Effector memory CD8-positive, alpha-beta T cell (primary cell): ENCODE measurements around the gene SEMA6D.

Experiments
- ATAC-seq: fragments of 150-1000 bp; cut with Tn5 transposase; replicated peaks from 2 replicates; pipeline ENCODE4 v1.10.0; 2021; ENCODE audit warnings: mild to moderate bottlenecking, moderate library complexity
- DNase-seq, 3 experiments: peaks; one replicate each; pipeline ENCODE4 v3.0.0; 2021
- H3K27ac Mint-ChIP-seq, 2 donors: one replicate each; pipeline ENCODE4 v1.8.0; 2022; ENCODE audit warnings: mild to moderate bottlenecking in 2 of 2, mixed read lengths in 2 of 2, moderate library complexity in 2 of 2
- H3K27me3 Mint-ChIP-seq, 2 donors: one replicate each; pipeline ENCODE4 v1.8.0; 2022; ENCODE audit warnings: mixed read lengths in 2 of 2
- H3K36me3 Mint-ChIP-seq: one replicate; pipeline ENCODE4 v1.8.0; 2022; ENCODE audit warnings: mild to moderate bottlenecking, moderate library complexity, mixed read lengths; ENCODE audit not compliant: insufficient read depth
- H3K4me1 Mint-ChIP-seq, 2 donors: one replicate each; pipeline ENCODE4 v1.8.0; 2022; ENCODE audit warnings: low read depth in 2 of 2, mixed read lengths in 2 of 2
- H3K4me3 Mint-ChIP-seq, 2 donors: one replicate each; pipeline ENCODE4 v1.8.0; 2022; ENCODE audit warnings: mild to moderate bottlenecking in 2 of 2, mixed read lengths in 2 of 2, moderate library complexity in 2 of 2
- H3K9me3 Mint-ChIP-seq, 2 donors: one replicate each; pipeline ENCODE4 v1.8.0; 2022; ENCODE audit warnings: mixed read lengths in 2 of 2

SEMA6D gene

GRCh38 chr15:47791161-47791560, 73.9 kb downstream of the SEMA6D start:
- no peak overlapping the region for H3K27ac Mint-ChIP-seq
- ATAC-seq, result no peak
- H3K27me3 Mint-ChIP-seq, result no peaks in the 10 kb centered on the region
- H3K36me3 Mint-ChIP-seq, result no peaks in the 10 kb centered on the region
- peaks cover 11 to 18% of the 10 kb centered on the region in 2 donors for H3K9me3 Mint-ChIP-seq
- no peak overlapping the region for H3K4me3 Mint-ChIP-seq
- DNase-seq, result no peak
- H3K4me1 Mint-ChIP-seq, result no peaks in the 10 kb centered on the region

- H3K4me1 Mint-ChIP-seq, result no peaks in the 10 kb centered on the region
- no peaks in the 10 kb centered on the region for H3K36me3 Mint-ChIP-seq
- H3K27ac Mint-ChIP-seq, result no peak overlapping the region
- peaks cover 6 to 7% of the 10 kb centered on the region in 2 donors for H3K9me3 Mint-ChIP-seq
- ATAC-seq (no peak), DNase-seq (no peak)
- H3K4me3 Mint-ChIP-seq, result no peak overlapping the region
- no peaks in the 10 kb centered on the region for H3K27me3 Mint-ChIP-seq
Observed at GRCh38 chr15:47792231-47792630, 74.9 kb downstream of the SEMA6D start.

- Mint-ChIP-seq H3K4me3 (no peak overlapping the region), H3K9me3 (peaks cover 0 to 6% of the 10 kb centered on the region in 2 donors), H3K27me3 (no peaks in the 10 kb centered on the region), H3K4me1 (no peaks in the 10 kb centered on the region), H3K36me3 (no peaks in the 10 kb centered on the region), H3K27ac (no peak overlapping the region)
- DNase-seq (no peak), ATAC-seq (no peak)
Observed at GRCh38 chr15:47794252-47794914, 77.1 kb downstream of the SEMA6D start.

- H3K36me3 Mint-ChIP-seq, result no peaks in the 10 kb centered on the region
- H3K27me3 Mint-ChIP-seq, result no peaks in the 10 kb centered on the region
- H3K4me3 Mint-ChIP-seq, result no peak overlapping the region
- H3K4me1 Mint-ChIP-seq, result no peaks in the 10 kb centered on the region
- no peak for ATAC-seq
- peaks cover 4 to 9% of the 10 kb centered on the region in 2 donors for H3K9me3 Mint-ChIP-seq
- H3K27ac Mint-ChIP-seq, result no peak overlapping the region
- no peak for DNase-seq
Observed at GRCh38 chr15:47795864-47796263, 78.6 kb downstream of the SEMA6D start.

DNA sequence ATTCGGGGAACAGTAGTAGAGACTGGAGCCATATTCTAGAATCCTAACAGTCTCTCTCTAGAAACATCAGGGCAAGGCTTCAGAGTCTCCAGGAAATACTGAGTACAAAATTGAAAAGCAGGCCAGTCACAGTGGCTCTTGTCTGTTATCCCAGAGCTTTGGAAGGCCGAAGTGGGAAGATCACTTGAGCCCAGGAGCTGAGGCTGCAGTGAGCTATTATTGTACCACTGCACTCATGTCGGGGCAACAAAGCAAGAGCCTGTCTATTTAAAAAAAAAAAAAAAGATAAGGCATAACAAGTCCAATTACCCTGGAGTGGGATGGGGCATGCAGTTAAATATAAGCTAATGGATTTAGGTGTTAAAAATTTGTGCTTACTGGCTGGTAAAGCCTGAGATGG, 79.0 kb downstream of the SEMA6D start:
- H3K9me3 Mint-ChIP-seq, result peaks cover 6 to 11% of the 10 kb centered on the region in 2 donors
- ATAC-seq, result no peak
- no peaks in the 10 kb centered on the region for H3K36me3 Mint-ChIP-seq
- no peak for DNase-seq
- no peak overlapping the region for H3K27ac Mint-ChIP-seq
- no peak overlapping the region for H3K4me3 Mint-ChIP-seq
- H3K27me3 Mint-ChIP-seq, result no peaks in the 10 kb centered on the region
- no peaks in the 10 kb centered on the region for H3K4me1 Mint-ChIP-seq

DNA sequence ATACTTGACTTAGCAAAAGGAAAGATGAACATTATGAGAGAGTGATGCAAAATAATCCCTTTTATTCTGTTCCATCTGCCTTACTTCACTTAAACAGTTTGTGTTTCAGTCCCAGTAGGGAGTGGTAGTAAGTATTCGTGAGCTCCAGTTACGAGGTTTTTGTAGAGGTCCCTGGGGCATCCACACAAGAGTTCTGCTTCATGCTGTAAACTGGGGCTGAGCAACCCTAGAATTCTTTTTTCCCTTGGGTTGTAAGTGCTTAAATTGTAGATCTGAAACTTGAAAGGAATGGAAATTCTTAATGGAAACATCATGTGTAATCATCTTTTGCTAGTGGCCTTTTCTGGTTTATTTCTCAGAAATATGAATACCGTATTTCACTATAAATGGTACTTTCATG, 79.5 kb downstream of the SEMA6D start:
- DNase-seq (no peak), ATAC-seq (no peak)
- H3K4me1 Mint-ChIP-seq, result no peaks in the 10 kb centered on the region
- no peaks in the 10 kb centered on the region for H3K36me3 Mint-ChIP-seq
- H3K27me3 Mint-ChIP-seq, result no peaks in the 10 kb centered on the region
- no peak overlapping the region for H3K4me3 Mint-ChIP-seq
- peaks cover 6 to 11% of the 10 kb centered on the region in 2 donors for H3K9me3 Mint-ChIP-seq
- no peak overlapping the region for H3K27ac Mint-ChIP-seq

GRCh38 chr15:47801522-47801921, 84.2 kb downstream of the SEMA6D start:
- H3K27me3 Mint-ChIP-seq, result no peaks in the 10 kb centered on the region
- no peak overlapping the region for H3K4me3 Mint-ChIP-seq
- no peaks in the 10 kb centered on the region for H3K36me3 Mint-ChIP-seq
- ATAC-seq, result no peak
- no peak overlapping the region for H3K27ac Mint-ChIP-seq
- H3K9me3 Mint-ChIP-seq, result peaks cover 6 to 11% of the 10 kb centered on the region in 2 donors
- DNase-seq, result no peak
- H3K4me1 Mint-ChIP-seq, result no peaks in the 10 kb centered on the region

GRCh38 chr15:47802216-47802615, 84.9 kb downstream of the SEMA6D start:
- H3K27me3 Mint-ChIP-seq, result no peaks in the 10 kb centered on the region
- no peaks in the 10 kb centered on the region for H3K36me3 Mint-ChIP-seq
- no peak for ATAC-seq
- peaks cover 6 to 9% of the 10 kb centered on the region in 2 donors for H3K9me3 Mint-ChIP-seq
- DNase-seq, result no peak
- no peaks in the 10 kb centered on the region for H3K4me1 Mint-ChIP-seq
- no peak overlapping the region for H3K27ac Mint-ChIP-seq
- H3K4me3 Mint-ChIP-seq, result no peak overlapping the region

DNA sequence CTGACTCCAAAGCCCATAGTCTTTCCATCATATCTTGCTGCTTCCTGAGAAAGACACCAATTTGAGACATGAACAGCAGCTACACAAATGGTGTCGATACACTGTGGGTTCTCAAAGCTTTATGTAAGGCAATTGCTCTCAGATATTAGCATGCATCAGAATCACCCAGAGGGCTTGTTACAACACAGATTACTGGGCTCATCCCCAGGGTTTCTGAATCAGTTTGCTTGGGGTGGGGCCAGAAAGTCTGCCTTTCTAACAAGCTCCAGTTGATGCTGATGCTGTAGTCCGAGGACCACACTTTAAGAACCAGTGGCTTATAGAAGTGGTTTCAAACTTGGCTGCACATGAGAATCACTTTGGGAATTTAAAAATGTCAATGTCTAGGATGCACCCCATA, 86.5 kb downstream of the SEMA6D start:
- H3K36me3 Mint-ChIP-seq, result no peaks in the 10 kb centered on the region
- H3K9me3 Mint-ChIP-seq, result peaks cover 5 to 6% of the 10 kb centered on the region in 2 donors
- no peaks in the 10 kb centered on the region for H3K4me1 Mint-ChIP-seq
- H3K27me3 Mint-ChIP-seq, result no peaks in the 10 kb centered on the region
- no peak overlapping the region for H3K4me3 Mint-ChIP-seq
- ATAC-seq (no peak), DNase-seq (no peak)
- no peak overlapping the region for H3K27ac Mint-ChIP-seq

DNA sequence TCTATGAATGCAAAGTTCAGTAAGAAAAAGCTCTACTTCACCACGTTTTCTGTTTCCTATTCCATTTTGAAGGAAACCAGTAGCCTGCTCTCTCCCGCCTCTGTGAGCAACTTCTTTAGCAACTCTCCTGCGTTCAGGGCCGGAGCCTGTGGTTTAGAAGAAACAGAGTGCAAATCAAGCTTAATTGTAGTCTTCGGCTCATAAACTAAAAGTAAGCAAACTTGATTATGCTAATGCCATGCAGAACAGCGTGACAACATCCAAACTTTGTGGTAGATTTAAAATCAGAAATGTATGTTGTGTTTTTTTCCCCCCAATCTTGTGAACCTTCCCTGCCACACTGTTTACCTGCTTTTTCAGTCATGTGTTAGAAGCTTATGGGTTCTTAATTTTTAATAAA, 87.4 kb downstream of the SEMA6D start:
- no peak overlapping the region for H3K4me3 Mint-ChIP-seq

GRCh38 chr15:47806008-47806407, 88.7 kb downstream of the SEMA6D start:
- Mint-ChIP-seq H3K27ac (no peak overlapping the region), H3K9me3 (peaks cover under 1% of the 10 kb centered on the region in 2 donors), H3K4me3 (no peak overlapping the region), H3K36me3 (no peaks in the 10 kb centered on the region), H3K4me1 (no peaks in the 10 kb centered on the region), H3K27me3 (no peaks in the 10 kb centered on the region)
- ATAC-seq, result no peak
- DNase-seq, result no peak

More for the DNA sequence above, 87.4 kb downstream of the SEMA6D start:
- ATAC-seq, result no peak
- no peaks in the 10 kb centered on the region for H3K4me1 Mint-ChIP-seq
- H3K36me3 Mint-ChIP-seq, result no peaks in the 10 kb centered on the region
- DNase-seq, result no peak
- peaks cover 5 to 6% of the 10 kb centered on the region in 2 donors for H3K9me3 Mint-ChIP-seq
- no peaks in the 10 kb centered on the region for H3K27me3 Mint-ChIP-seq
- no peak overlapping the region for H3K27ac Mint-ChIP-seq

GRCh38 chr15:47811172-47811571, 93.9 kb downstream of the SEMA6D start:
- Mint-ChIP-seq H3K9me3 (peaks cover 0 to 5% of the 10 kb centered on the region in 2 donors), H3K27me3 (no peaks in the 10 kb centered on the region), H3K4me1 (peaks cover 4 to 5% of the 10 kb centered on the region in 2 donors), H3K36me3 (no peaks in the 10 kb centered on the region), H3K4me3 (no peak overlapping the region), H3K27ac (no peak overlapping the region)
- DNase-seq (no peak), ATAC-seq (no peak)

GRCh38 chr15:47812470-47812999, 95.2 kb downstream of the SEMA6D start:
- Mint-ChIP-seq H3K36me3 (no peaks in the 10 kb centered on the region), H3K4me3 (no peak overlapping the region), H3K4me1 (peaks cover 4 to 5% of the 10 kb centered on the region in 2 donors), H3K9me3 (peaks cover 0 to 5% of the 10 kb centered on the region in 2 donors), H3K27ac (no peak overlapping the region), H3K27me3 (no peaks in the 10 kb centered on the region)
- DNase-seq (no peak), ATAC-seq (no peak)

- Mint-ChIP-seq H3K9me3 (peaks cover 0 to 5% of the 10 kb centered on the region in 2 donors), H3K4me3 (no peak overlapping the region), H3K27me3 (peaks cover 0 to 11% of the 10 kb centered on the region in 2 donors), H3K4me1 (peaks cover 4 to 5% of the 10 kb centered on the region in 2 donors), H3K27ac (no peak overlapping the region), H3K36me3 (no peaks in the 10 kb centered on the region)
- ATAC-seq, result no peak
- DNase-seq, result no peak
Observed at GRCh38 chr15:47813748-47814384, 96.6 kb downstream of the SEMA6D start.
